Cerebellar nuclear complex (tissue), 1 donor: Measurements from ENCODE around the gene TMEM255B.
"Not testable (repeated sequence)": the region's sequence is repeated elsewhere in the genome, so short reads cannot be mapped to it uniquely, and the experiment has no call there.

Source experiments
- DNase-seq, 2 experiments: peaks; one replicate each; lab custom pipeline; 2025; lab: John Stamatoyannopoulos, UW

TMEM255B gene

GRCh38 chr13:113749507-113749906, 9.5 kb upstream of the TMEM255B start:
- no peak for DNase-seq

GRCh38 chr13:113749967-113750366, 9.1 kb upstream of the TMEM255B start:
- DNase-seq, result no peak

GRCh38 chr13:113750554-113751399, 8.2 kb upstream of the TMEM255B start:
- DNase-seq, result no peak

GRCh38 chr13:113751491-113751890, 7.5 kb upstream of the TMEM255B start:
- DNase-seq, result no peak

- not testable (repeated sequence) for DNase-seq
These were observed 6.6 kb upstream of the TMEM255B start for GRCh38 chr13:113752211-113752986.

GRCh38 chr13:113753171-113753570, 5.9 kb upstream of the TMEM255B start:
- DNase-seq, result no peak

GRCh38 chr13:113754242-113754641, 4.8 kb upstream of the TMEM255B start:
- DNase-seq, result no peak

GRCh38 chr13:113754691-113755090, 4.3 kb upstream of the TMEM255B start:
- DNase-seq, result no peak

GRCh38 chr13:113756441-113757097, 2.5 kb upstream of the TMEM255B start:
- no peak for DNase-seq

GRCh38 chr13:113759525-113760137, 605 bp downstream of the TMEM255B start:
- no peak for DNase-seq

- no peak for DNase-seq
These were observed 2.1 kb downstream of the TMEM255B start for GRCh38 chr13:113761136-113761535.

- no peak for DNase-seq
These were observed 3.0 kb downstream of the TMEM255B start for GRCh38 chr13:113762075-113762474.

- no peak for DNase-seq
These were observed 3.5 kb downstream of the TMEM255B start for GRCh38 chr13:113762538-113762937.

GRCh38 chr13:113763254-113763653, 4.2 kb downstream of the TMEM255B start:
- no peak for DNase-seq

GRCh38 chr13:113763961-113764792, 5.2 kb downstream of the TMEM255B start:
- no peak for DNase-seq

GRCh38 chr13:113764793-113765563, 6.0 kb downstream of the TMEM255B start:
- DNase-seq, result no peak

GRCh38 chr13:113765564-113765910, 6.5 kb downstream of the TMEM255B start:
- DNase-seq, result no peak

GRCh38 chr13:113766035-113766800, 7.2 kb downstream of the TMEM255B start:
- DNase-seq, result no peak

- DNase-seq, result no peak
These were observed 8.3 kb downstream of the TMEM255B start for GRCh38 chr13:113767366-113767765.
